Osteoblast (primary cell): ENCODE results near the gene LYST. TPM values are rescaled to one million over a fixed set of nuclear protein-coding genes. Genes with fewer than 3 reads are reported as not detected.
"Not testable (repeated sequence)": the region's sequence is repeated elsewhere in the genome, so short reads cannot be mapped to it uniquely, and the experiment has no call there.

Source experiments
- DNase-seq: peaks from one replicate; pipeline ENCODE4 v3.0.0; 2011; ENCODE audit warnings: low spot score, mixed read lengths; ENCODE audit not compliant: insufficient read length; ENCODE audit errors: missing footprints
- H2AFZ ChIP-seq: 2 replicates; pipeline ENCODE4 v1.6.0; 2011; ENCODE audit warnings: mild to moderate bottlenecking, low read length
- H3K27ac ChIP-seq: 2 replicates; pipeline ENCODE4 v1.5.1; 2011; ENCODE audit warnings: mild to moderate bottlenecking, low read depth, low read length, moderate library complexity
- H3K27me3 ChIP-seq: 2 replicates; pipeline ENCODE4 v1.6.0; 2012; ENCODE audit warnings: mild to moderate bottlenecking, control low read depth, inconsistent platforms, low read length, moderate library complexity; ENCODE audit not compliant: insufficient read depth
- H3K36me3 ChIP-seq: 2 replicates; pipeline ENCODE4 v1.5.1; 2011; ENCODE audit warnings: mild to moderate bottlenecking, low read length, control low read depth, moderate library complexity; ENCODE audit not compliant: insufficient read depth
- H3K4me1 ChIP-seq: 2 replicates; pipeline ENCODE4 v1.5.1; 2011; ENCODE audit warnings: mild to moderate bottlenecking, low read length, control low read depth, moderate library complexity; ENCODE audit not compliant: insufficient read depth
- H3K4me2 ChIP-seq: 2 replicates; pipeline ENCODE4 v1.6.0; 2011; ENCODE audit warnings: mild to moderate bottlenecking, low read length; ENCODE audit not compliant: insufficient read depth
- H3K4me3 ChIP-seq: fragments of 200-600 bp; sonication (generic); 3 replicates; pipeline ENCODE4 v1.5.1; 2012; ENCODE audit warnings: mild to moderate bottlenecking, low read length, inconsistent platforms; ENCODE audit not compliant: insufficient read depth
- H3K79me2 ChIP-seq: 2 replicates; pipeline ENCODE4 v1.6.0; 2012; ENCODE audit warnings: mild to moderate bottlenecking, low read length, control low read depth, inconsistent platforms; ENCODE audit not compliant: insufficient read depth
- H3K9me3 ChIP-seq: 2 replicates; pipeline ENCODE4 v1.5.1; 2011; ENCODE audit warnings: low read depth, low read length, control low read depth
- H4K20me1 ChIP-seq: 2 replicates; pipeline ENCODE4 v1.6.0; 2012; ENCODE audit warnings: mild to moderate bottlenecking, low read length, control low read depth; ENCODE audit not compliant: insufficient read depth
- CTCF ChIP-seq: IDR thresholded peaks from 2 replicates; pipeline ENCODE4 v1.5.1; 2011; ENCODE audit warnings: mild to moderate bottlenecking, low read depth, low read length, moderate library complexity; ENCODE audit errors: extremely low read depth
- total RNA-seq: library from RNA; depleted of rRNA; stranded (reverse); fragments of >200 nt; gene quantifications from 2 replicates; pipeline ENCODE4 v1.2.3, GENCODE V29; 2012

LYST gene
- total RNA-seq, 1 donor, result 63.0 TPM

GRCh38 chr1:235799264-235799663, 67.4 kb downstream of the LYST start:
- no peak overlapping the region for H3K27ac ChIP-seq
- no peak overlapping the region for H3K4me3 ChIP-seq
- H2AFZ ChIP-seq, result no peak overlapping the region
- no peak overlapping the region for H3K4me2 ChIP-seq
- no peak for TF ChIP-seq CTCF
- H3K79me2 ChIP-seq, result peaks cover 5% of the 10 kb centered on the region
- H3K36me3 ChIP-seq, result no peaks in the 10 kb centered on the region
- DNase-seq, result no peak
- no peaks in the 10 kb centered on the region for H4K20me1 ChIP-seq
- no peaks in the 10 kb centered on the region for H3K4me1 ChIP-seq
- H3K27me3 ChIP-seq, result no peaks in the 10 kb centered on the region
- no peaks in the 10 kb centered on the region for H3K9me3 ChIP-seq

- Histone ChIP-seq H3K4me2 (no peak overlapping the region), H2AFZ (no peak overlapping the region), H3K4me3 (no peak overlapping the region), H4K20me1 (no peaks in the 10 kb centered on the region), H3K36me3 (peaks cover 5% of the 10 kb centered on the region), H3K27me3 (no peaks in the 10 kb centered on the region), H3K9me3 (no peaks in the 10 kb centered on the region), H3K27ac (no peak overlapping the region), H3K4me1 (no peaks in the 10 kb centered on the region), H3K79me2 (peaks cover 5% of the 10 kb centered on the region)
- no peak for DNase-seq
- TF ChIP-seq CTCF, result no peak
Measured at GRCh38 chr1:235791532-235792060, 75.1 kb downstream of the LYST start.

- H3K79me2 ChIP-seq, result peaks cover 1% of the 10 kb centered on the region
- H3K27me3 ChIP-seq, result no peaks in the 10 kb centered on the region
- H3K27ac ChIP-seq, result no peak overlapping the region
- DNase-seq, result no peak
- no peak overlapping the region for H3K4me2 ChIP-seq
- peaks cover 5% of the 10 kb centered on the region for H3K36me3 ChIP-seq
- no peak overlapping the region for H2AFZ ChIP-seq
- no peak for TF ChIP-seq CTCF
- no peaks in the 10 kb centered on the region for H4K20me1 ChIP-seq
- H3K9me3 ChIP-seq, result no peaks in the 10 kb centered on the region
- no peaks in the 10 kb centered on the region for H3K4me1 ChIP-seq
- no peak overlapping the region for H3K4me3 ChIP-seq
Measured at GRCh38 chr1:235790123-235790522, 76.6 kb downstream of the LYST start.

GRCh38 chr1:235786227-235786898, 80.3 kb downstream of the LYST start:
- H3K4me2 ChIP-seq, H3K4me3 ChIP-seq, H3K9me3 ChIP-seq, H3K79me2 ChIP-seq, H3K27ac ChIP-seq, H3K36me3 ChIP-seq, H2AFZ ChIP-seq, H4K20me1 ChIP-seq, H3K27me3 ChIP-seq, DNase-seq: not testable (repeated sequence)
- peaks cover 13% of the 10 kb centered on the region for H3K4me1 ChIP-seq
